Measurements from ENCODE around the gene PLEKHB2.

- no peak for TF ChIP-seq CTCF (conservative IDR thresholded peaks at IDR 0.05)
- TF ChIP-seq ZFX (IDR thresholded peaks at IDR 0.05) = no peak
Observed at GRCh38 chr2:131153529-131153928, 48.4 kb downstream of the PLEKHB2 start.
